Stimulated activated CD8-positive, alpha-beta memory T cell treated with anti-CD3 and anti-CD28 coated beads, Interleukin-12 subunit alpha, Interleukin-12 subunit beta, amount 100 ng/mL, for 4 hours (primary cell): ENCODE results near the gene BANF2.

Source experiments
- DNase-seq: peaks from one replicate; pipeline ENCODE4 v3.0.0-alpha.2; 2020; ENCODE audit warnings: low read depth

BANF2 gene

GRCh38 chr20:17664025-17664633, 35.6 kb upstream of the BANF2 start:
- no peak for DNase-seq

DNA sequence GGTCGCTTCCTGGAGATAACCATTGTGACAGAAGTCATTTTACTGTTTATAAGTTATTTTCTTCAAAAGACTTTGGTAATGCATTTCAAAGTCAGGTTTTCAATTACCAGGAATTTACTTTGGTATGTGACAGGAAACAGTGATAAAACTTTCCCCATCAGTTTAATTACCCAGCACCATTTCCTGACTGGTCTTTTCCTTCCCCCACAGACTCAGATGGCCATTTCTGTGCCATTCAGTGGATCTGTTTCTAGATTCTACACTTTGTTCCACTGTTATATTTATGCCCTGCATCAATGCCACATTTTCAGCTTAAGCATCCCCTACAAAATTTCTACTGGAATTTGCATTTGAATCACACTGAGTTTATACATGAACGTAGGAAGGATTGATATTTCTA, 34.0 kb upstream of the BANF2 start:
- DNase-seq: no peak

- no peak for DNase-seq
Observed at GRCh38 chr20:17666481-17666880, 33.3 kb upstream of the BANF2 start.

DNA sequence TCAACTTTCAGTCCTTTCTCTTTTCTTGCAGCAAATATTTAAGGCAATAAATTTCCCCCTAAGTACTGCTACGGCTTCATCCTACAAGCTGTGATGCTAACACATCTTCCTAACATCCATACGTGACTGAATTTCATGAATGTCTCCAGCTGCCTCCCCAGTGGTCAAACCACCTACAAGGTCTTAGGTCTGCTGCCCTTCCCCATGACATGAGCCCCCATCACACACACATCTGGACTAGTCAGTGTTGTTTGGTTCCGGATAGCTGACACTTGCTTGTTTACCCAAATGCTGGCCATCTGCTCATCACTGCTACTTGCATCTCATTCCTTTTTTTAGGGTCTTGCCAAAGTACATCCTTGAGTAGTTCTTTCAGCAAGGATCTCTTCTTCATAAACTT, 32.3 kb upstream of the BANF2 start:
- DNase-seq: no peak

- DNase-seq: no peak
Observed at GRCh38 chr20:17668432-17668831, 31.3 kb upstream of the BANF2 start.

GRCh38 chr20:17669306-17669931, 30.3 kb upstream of the BANF2 start:
- no peak for DNase-seq

- no peak for DNase-seq
Observed at GRCh38 chr20:17671011-17671410, 28.8 kb upstream of the BANF2 start.

DNA sequence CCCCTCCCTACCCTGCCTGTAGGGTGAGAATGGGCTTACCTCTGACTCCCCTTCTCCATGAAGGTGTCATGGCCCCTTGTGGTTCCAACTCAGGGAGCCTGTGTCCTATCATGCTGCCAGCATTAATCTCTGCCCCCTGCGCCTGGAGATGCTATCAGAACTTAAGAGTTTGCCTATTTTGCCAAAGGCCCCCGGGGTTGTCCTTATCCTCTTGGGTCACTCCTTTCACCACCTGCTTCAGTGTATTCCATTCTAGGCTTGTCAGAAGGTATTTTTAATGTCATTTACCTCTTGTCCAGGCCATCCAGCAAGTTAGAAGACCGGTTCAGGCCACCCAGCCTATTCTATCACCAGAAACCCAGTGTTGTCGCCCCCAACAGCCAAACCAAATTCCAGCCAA, 28.2 kb upstream of the BANF2 start:
- DNase-seq: no peak

- no peak for DNase-seq
Observed at GRCh38 chr20:17673084-17673483, 26.7 kb upstream of the BANF2 start.

- no peak for DNase-seq
Observed at GRCh38 chr20:17674722-17675518, 24.8 kb upstream of the BANF2 start.

- DNase-seq: no peak
Observed at GRCh38 chr20:17675519-17676377, 24.0 kb upstream of the BANF2 start.

- no peak for DNase-seq
Observed at GRCh38 chr20:17676378-17676759, 23.4 kb upstream of the BANF2 start.

- no peak for DNase-seq
Observed at GRCh38 chr20:17676942-17677341, 22.8 kb upstream of the BANF2 start.

DNA sequence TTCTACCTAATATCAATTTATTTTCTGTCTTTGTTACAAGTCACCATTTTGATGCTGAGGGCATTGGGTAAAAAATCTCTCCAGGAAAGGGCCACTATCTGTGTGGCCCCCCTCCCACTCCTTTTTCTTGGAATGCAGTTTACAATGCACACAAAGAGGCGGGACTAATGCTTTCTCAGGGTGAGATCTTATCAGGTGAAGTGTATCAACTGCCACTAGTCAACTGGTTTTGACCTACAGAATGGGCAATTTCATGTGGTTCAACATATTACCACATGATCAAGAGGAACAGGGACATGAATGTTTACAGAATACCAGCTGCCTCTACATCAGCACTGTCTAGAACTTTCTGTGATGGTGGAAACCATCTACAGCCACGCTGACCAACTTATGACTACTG, 21.5 kb upstream of the BANF2 start:
- DNase-seq: no peak

DNA sequence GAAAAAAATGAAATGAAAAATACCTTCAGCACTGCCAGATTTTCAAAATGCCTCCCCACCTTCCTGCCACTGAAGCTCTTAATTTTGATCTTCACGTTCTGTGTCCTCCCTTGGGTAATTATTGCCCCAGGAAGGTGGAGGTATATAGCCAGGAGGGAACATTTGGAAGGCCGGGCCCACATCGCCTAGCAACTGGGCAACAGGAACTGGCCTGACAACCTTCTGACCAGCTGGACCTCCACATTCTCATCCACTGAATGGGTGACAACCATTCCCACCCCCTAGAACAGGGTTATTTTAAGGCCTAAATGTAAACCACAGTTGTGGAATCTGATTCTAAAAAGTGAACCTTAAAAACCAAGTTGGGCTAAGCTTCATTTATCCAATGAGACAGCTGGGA, 20.9 kb upstream of the BANF2 start:
- DNase-seq: no peak

DNA sequence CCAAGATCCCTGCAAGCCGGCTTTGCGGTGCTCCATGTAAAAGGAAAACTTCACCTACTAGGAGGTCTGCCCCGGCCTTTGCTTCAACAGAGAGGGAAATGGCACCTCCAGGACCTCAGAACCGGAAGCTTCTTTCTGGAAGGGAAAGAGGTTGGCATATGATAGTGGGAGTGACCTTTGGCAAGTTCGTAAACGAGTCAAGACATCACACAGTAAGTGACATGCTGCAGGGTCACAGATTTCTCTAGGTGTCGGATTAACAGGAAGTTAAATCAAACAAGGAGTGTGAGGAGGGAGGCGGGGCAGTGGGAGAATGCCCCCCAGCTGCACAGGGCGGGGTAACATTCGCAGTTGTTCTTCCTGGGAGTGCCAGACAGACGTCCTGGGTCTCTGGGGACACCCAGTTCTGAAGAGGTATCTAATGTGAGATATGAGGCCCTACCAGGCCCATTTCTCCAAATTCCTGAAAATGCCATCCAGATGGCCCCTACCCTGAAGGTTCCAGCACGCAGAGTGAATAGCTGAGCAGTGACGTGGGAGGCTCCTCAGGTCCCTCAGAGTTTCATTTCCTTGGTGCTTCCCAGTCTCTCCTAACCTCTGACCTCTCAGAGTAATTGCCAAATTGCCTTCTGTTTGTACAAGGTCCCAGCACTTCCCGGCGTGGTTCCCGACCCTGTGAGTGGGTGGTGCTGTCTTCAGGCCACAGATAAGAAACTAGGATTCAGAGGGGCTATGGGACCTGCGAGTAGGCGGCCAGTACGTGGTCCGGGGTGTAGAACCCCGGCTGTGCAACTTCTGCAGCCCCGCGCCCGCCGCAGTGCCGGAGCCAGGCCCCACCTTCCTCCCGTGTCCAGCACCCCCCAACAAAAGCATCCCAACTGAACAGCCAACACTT, 19.6 kb upstream of the BANF2 start:
- no peak for DNase-seq

DNA sequence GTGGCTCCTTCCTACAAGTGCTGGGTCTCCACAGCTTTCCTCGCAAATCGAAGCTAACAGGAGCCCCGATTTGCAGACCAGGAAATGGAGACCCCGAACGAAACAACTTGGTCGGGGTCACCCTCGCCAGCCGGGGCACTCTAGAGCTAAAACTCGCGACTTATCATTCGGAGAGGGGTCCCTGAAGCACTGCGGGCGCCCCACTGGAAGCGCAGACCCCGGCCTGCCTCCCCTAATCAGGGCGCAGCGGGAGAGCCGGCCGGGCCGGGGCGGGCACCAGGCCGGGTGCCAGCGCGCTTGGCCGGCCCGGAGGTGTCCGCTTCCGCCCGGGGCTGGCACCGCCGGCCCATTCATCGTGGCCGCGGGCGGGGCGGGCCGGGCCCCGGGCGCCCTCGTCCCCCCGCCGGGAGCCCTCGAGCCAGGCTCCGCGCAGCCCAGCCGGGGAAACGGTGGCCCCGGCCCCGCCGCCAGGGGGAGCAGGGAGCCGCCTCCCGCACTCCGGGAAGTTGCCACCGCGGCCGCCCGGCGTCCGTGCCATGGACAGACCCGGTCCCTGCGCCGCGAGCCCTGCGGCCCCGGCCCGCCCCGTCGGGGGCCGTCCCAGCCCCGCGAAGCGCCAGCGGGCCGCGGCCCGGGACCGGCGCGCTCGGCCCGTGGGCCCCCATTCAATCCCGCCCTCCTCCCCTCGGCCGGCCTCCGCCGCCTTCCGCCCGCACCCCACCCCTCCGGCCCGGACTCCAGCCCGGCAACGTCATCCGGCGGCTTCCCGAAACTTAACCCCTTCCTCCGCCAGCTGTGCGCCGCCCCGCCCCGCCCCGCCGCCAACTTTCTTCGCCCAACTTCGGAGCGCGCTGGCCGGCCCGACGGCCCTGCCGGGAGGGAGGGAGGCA, 18.7 kb upstream of the BANF2 start:
- DNase-seq: peak; percentile 67

DNA sequence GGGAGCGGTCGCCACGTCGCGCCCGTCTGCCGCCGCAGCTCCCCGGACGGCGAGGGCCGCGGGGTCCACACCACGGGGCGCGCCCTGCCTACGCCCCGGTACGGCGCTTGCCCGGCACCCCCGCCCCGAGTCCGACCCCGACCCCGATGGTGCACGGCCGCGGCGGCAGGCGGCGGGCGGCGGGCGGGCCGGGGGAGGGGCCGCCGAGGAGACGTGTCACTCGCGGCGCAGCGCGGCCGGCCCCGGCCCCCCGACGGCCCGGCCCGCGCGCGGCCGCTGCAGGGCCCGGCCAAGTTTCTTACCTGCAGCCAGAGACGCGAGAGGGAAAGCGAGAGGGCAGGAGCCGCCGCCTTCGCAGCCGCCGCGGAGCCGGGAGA, 18.1 kb upstream of the BANF2 start:
- DNase-seq: no peak

DNA sequence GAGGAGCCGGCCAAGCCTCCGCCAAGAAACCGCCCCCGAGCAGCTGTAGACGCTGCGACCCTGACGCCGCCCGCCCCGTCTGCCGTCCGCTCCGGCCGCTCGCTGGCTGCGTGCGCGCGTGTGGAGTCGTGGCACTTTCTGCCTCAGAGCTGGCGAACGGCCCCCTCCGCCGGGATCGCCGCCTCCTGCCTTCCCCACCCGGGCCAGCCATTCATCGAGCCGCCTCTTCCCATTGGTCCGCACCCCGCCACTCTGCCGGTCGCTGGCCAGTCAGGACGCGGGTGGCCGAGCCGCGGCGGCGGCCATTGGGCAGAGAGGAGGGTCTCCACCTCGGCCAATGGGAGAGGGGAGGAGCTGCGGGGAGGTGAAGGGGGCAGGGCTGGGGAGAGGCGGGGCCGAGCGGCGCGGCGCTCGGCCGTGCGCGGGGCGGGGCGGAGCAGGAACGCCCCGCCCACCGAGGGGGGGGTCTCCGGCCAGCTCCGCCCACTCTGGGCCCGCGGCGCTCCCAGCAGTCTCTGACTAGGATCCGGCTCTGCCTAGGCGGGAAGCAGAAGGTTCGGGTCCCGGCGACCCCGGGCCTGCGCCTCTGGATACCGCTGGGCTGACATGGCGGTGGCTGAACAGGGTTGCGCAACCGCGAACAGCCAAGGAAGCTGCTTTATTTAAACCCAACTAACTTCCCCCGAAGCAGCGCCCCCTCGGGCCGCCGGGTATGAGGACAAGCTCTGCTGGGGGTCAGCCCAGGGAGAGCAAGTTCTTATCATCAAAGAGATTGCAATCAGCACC, 17.5 kb upstream of the BANF2 start, which contains the start of gene RRBP1:
TSS of gene RRBP1 (minus strand) at position 140 of the 786 bp plus-strand sequence. CDS start 21,735 bp downstream, outside the sequence.
- peak; percentile 92 for DNase-seq

DNA sequence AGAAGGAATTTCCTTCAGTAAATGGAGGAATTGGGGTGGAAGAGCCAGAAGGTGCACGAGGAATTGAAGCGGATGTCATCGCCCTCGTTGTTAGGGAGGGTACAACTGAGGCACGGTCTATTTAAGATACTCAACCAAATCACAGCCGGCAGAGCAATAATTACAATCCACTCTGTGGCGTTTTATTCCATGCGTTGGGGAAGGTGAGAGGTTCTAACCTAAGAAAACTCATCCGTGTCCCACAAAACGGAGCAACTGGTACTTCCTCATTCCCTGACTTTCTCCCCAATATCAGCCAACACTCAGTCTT, 16.9 kb upstream of the BANF2 start:
- DNase-seq: no peak
